HG03095 (cell line): Measurements from ENCODE around the gene ZNF75A.

Experiments
- ATAC-seq: cut with Tn5 transposase; IDR thresholded peaks from one replicate; pipeline ENCODE4 v1.9.1; 2021; ENCODE audit warnings: moderate library complexity; ENCODE audit not compliant: unreplicated experiment

The ZNF75A gene

DNA sequence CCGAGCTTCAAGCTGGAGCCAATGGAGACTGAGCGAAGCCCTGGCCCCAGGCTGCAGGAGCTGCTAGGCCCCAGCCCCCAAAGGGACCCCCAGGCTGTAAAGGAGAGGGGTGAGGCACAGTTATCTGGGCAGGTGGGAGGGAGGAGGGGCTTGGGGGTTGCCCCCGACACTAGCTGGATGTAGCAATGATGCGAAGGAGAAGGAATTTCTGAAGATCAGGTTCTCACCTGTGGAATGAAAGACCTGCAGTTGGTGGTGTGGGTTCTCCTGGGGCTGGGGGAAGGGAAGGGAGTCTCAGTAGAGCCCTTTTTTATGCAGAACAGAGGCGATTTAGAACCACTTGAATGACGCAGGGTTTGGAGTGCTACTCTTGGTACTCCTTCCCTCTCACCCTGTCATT is 20.2 kb upstream of the ZNF75A start:
- ATAC-seq, result no peak

DNA sequence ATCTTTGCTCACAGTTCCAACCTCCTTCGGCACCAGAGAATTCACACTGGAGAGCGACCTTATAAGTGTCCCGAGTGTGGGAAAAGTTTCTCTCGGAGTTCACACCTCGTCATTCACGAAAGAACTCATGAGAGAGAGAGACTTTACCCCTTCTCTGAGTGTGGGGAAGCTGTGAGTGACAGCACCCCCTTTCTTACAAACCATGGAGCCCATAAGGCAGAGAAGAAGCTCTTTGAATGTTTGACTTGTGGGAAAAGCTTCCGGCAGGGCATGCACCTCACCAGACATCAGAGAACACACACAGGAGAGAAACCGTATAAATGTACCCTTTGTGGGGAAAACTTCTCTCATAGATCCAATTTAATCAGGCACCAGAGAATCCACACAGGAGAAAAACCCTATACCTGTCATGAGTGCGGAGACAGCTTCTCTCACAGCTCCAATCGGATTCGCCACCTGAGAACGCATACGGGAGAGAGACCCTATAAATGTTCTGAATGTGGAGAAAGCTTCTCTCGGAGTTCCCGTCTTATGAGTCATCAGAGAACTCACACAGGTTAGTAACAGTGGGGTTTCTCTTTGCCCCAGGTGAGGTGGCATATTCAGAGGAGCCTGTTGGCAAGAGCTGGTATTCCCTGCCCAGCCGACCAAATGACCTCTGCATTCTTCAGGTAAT is 15.2 kb upstream of the ZNF75A start:
- ATAC-seq, result no peak

GRCh38 chr16:3292604-3293003 is 12.7 kb upstream of the ZNF75A start:
- no peak for ATAC-seq

DNA sequence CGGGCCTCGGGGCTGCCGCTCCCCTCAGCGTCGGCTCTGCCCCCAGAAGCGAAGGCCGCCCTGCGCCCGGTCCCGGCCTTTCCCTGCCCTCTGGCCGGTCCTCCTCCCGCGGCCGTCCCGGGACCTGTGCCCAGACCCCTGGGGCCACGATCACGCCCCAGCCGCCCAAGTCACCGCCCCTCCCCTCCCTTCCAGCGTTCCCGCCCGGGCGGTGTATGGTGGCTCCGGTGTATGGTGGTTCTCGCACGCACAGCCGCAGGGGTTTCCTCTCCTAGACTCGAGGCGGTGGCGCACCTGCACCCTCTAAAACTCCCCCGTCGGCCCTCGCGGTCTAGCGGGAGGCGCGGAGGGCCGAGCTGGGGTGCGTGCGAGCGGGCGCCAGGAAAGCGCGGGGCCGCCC is 10.1 kb upstream of the ZNF75A start:
- ATAC-seq, result no peak

GRCh38 chr16:3295783-3296182 is 9.5 kb upstream of the ZNF75A start:
- no peak for ATAC-seq

GRCh38 chr16:3304370-3304769 is 927 bp upstream of the ZNF75A start:
- ATAC-seq, result no peak

DNA sequence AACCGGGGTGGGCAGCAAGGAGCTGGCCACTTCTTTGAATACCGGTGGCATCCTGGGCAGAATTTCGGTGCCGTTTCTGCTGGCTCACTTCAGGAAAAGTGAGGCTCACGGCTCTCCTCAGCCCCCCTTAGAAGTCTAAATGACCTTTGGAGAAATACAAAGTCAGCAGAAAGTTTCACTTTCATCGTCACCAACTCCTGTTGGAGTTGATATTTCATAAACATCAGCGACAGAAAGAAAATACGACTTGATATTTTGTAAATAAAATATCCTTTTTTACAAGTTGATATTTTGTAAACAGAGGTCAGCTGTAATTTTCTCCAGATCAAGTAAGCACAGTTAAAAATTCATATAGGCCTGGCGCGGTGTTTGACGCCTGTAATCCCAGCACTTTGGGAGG is 781 bp downstream of the ZNF75A start:
- no peak for ATAC-seq

- no peak for ATAC-seq
These were observed 6.2 kb downstream of the ZNF75A start for GRCh38 chr16:3311496-3311895.

DNA sequence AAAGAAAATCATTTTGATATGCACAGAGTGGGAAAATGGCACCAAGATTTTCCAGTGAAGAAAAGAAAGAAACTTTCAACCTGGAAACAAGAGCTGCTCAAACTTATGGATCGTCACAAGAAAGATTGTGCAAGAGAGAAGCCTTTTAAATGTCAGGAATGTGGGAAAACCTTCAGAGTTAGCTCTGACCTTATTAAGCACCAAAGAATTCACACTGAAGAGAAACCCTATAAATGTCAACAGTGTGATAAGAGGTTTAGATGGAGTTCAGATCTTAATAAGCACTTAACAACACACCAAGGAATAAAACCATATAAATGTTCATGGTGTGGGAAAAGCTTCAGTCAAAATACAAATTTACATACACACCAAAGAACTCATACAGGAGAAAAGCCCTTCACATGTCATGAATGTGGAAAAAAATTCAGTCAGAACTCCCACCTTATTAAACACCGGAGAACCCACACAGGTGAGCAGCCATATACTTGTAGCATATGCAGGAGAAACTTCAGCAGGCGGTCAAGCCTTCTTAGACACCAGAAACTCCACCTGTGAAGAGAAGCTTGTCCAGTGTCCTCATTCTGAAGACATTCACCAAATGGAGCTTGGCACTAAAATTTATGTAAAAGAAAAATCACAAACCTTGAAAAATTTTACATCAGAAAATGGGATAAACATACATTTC is 12.2 kb downstream of the ZNF75A start:
- ATAC-seq, result no peak

DNA sequence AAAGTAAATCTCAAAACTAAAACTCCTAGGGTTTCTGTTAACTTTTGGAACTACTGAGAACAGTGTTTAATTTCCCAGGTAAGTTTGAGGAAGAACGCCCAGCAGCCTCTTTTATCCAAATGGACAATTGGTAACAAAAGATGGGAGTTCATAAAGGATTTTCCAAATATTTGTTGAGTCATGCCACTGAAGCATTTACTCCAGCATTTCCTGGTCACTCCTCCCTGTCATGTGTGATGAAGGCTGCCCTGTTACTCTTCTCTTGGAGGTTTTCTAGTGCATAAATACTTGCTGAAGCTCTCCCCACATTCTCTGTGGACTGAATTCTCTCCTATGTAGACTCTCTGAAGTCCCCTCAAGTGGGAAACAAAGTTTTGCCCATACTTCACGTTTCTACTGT is 16.5 kb downstream of the ZNF75A start:
- ATAC-seq, result no peak

DNA sequence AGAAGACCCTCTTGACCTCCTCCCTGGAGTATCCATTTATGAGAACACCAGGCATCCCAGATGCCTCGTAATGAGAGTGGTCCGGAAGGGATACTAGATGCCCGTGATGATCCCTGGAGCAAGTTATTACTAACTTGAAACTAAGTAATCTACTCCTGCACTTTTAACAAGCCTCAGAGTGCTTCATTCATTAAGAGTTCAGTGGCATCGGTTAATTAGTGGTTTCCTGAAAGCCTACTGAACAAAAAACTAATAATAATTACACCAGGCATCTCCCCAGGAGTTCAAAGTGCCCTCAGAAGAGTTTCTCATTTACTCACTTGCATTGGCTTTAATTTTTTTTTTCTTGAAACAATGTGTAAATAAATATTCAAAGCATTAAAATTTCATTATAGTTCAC is 22.2 kb downstream of the ZNF75A start:
- no peak for ATAC-seq

DNA sequence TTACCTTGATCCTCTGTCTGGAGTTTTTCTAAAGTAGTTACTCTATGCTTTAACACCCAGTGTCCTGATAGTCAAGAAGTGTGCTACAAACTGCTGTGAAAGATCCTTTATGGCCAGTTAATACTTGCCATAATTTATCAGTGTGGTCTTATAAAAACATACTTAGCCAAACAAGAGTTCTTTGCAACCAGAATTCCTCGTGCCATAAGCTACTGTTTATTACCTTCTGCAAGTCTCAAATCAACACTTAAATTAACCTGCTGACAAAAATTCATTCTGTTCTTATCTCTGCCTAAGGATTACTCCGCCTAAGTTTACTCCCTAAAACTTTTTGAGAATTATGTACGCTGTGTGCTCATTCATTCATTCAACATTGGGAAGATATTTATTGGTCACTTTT is 22.8 kb downstream of the ZNF75A start:
- ATAC-seq, result no peak

GRCh38 chr16:3328643-3329042 is 23.3 kb downstream of the ZNF75A start:
- no peak for ATAC-seq

- ATAC-seq, result no peak
These were observed 40.7 kb downstream of the ZNF75A start for GRCh38 chr16:3346041-3346440.

GRCh38 chr16:3347586-3347985 is 42.3 kb downstream of the ZNF75A start:
- no peak for ATAC-seq

GRCh38 chr16:3348547-3349167 is 43.4 kb downstream of the ZNF75A start:
- no peak for ATAC-seq

GRCh38 chr16:3349175-3349574 is 43.9 kb downstream of the ZNF75A start:
- no peak for ATAC-seq

- no peak for ATAC-seq
These were observed 50.3 kb downstream of the ZNF75A start, which contains the start of gene OR2C1 for GRCh38 chr16:3355589-3355988. Gene OR2C1, plus strand, starts transcription at chr16:3355889. Its CDS starts 52 bp downstream, at chr16:3355941.

- no peak for ATAC-seq
These were observed 50.8 kb downstream of the ZNF75A start for GRCh38 chr16:3356118-3356517.

DNA sequence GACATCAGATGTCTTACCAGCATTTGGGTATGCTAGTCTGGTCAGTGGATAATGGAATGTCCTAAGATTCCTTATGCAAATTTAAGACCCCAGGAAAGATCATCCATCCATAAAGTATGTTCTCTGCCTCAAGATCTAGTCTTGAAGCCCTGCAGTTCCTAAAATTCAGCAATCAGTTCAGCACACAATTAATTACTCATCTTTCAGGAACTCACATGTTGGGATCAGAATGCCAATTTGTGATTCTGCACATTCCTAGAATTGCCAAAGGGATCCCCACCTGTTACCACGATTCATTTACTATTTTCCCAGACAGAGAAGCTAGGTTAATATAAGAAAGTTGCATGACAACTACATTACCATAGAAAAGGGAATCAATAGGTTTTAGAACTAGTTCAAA is 53.6 kb downstream of the ZNF75A start:
- no peak for ATAC-seq

GRCh38 chr16:3362931-3363330 is 57.6 kb downstream of the ZNF75A start:
- ATAC-seq, result no peak

GRCh38 chr16:3363793-3364192 is 58.5 kb downstream of the ZNF75A start:
- ATAC-seq, result no peak
